Stimulated activated CD8-positive, alpha-beta memory T cell treated with anti-CD3 and anti-CD28 coated beads, Interleukin-15, amount 100 ng/mL, for 1 hour (primary cell): ENCODE data around the gene KNDC1.
"Not testable (repeated sequence)": the region's sequence is repeated elsewhere in the genome, so short reads cannot be mapped to it uniquely, and the experiment has no call there.

Source experiments
- DNase-seq: peaks from one replicate; pipeline ENCODE4 v3.0.0-alpha.2; 2020; ENCODE audit warnings: low read depth

The KNDC1 gene

GRCh38 chr10:133162178-133162909 lies 2.3 kb downstream of the KNDC1 start:
- no peak for DNase-seq

DNA sequence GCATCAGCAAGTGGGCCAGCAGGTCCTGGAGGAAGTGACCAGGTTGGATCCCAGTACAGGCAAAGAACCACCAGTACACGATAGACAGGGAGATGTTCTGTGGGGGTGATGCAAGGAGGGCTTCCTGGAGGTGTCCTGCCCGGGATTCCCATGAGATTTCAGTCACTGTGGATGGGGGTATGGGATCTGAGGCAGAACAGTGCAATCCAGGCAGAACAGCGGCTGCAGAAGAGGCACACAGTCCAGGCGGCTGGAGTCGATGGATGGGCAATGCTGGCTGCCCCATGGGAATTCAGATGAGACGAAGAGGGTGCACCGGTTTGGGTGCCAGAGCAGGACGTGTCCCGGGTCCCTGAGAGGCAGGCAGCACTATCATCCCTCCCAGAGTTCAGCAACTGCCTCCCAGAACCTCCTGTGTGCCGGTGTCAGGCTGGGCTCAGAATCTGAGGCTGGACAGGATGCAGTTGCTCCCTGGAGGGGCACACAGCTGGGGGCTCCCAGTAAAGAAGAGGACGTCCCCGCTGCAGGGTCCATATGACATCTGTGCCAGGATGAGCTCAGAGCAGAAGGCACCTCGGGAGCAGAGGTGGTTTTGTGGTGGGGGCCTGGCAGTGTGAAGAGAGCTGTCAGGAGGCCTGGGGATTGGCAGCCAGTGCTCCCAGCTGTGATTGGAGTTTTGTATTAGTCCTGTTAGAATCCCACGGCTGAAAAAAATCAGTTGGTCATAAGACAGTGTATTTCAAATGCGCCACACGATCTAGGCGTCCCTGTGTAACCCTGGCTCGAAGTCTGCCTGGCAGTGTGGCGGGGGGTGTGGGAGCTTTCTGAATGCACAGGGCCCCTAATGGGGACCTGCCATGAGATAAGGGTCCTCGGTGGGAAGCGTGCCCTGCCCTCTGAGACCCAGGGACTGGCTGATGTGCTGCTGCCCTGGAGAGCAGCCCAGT lies 3.2 kb downstream of the KNDC1 start:
- no peak for DNase-seq

DNA sequence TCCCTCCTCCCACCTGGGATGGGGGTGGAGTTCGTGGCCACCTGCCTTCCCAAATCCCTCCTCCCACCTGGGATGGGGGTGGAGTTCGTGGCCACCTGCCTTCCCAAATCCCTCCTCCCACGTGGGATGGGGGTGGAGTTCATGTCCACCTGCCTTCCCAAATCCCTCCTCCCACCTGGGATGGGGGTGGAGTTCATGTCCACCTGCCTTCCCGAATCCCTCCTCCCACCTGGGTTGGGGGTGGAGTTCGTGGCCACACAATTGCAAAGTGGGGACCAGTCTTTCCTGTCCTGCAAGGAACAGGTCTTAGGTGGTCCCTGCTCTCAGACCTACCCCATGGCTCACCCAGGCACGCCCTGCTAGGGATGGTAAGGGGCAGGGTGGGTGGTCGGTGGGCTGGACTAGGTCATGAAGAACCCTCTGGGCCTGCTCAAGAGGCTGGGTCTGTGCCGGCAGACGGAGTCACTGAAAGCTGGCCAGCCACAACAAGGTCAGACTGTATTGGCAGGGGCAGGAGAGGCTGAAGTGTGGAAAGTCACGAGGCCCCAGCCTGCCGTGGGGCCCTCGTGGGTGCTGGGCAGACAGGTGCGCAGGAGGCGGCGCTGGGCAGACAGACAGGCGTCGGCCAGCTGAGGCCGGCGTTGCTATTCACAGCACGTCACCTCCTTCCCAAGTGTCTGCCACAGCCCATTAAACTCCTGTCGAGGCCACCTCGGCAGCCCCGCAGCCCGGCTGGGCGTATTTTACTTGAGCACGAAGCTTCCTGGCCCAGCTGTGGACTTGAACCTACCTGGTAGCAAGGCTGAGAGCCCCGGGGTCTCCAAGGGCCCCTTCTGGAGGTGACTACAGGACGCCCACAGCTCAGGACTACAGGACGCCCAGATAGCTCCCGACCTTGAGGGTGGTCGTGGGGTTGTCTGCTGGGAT lies 4.1 kb downstream of the KNDC1 start:
- no peak for DNase-seq

DNA sequence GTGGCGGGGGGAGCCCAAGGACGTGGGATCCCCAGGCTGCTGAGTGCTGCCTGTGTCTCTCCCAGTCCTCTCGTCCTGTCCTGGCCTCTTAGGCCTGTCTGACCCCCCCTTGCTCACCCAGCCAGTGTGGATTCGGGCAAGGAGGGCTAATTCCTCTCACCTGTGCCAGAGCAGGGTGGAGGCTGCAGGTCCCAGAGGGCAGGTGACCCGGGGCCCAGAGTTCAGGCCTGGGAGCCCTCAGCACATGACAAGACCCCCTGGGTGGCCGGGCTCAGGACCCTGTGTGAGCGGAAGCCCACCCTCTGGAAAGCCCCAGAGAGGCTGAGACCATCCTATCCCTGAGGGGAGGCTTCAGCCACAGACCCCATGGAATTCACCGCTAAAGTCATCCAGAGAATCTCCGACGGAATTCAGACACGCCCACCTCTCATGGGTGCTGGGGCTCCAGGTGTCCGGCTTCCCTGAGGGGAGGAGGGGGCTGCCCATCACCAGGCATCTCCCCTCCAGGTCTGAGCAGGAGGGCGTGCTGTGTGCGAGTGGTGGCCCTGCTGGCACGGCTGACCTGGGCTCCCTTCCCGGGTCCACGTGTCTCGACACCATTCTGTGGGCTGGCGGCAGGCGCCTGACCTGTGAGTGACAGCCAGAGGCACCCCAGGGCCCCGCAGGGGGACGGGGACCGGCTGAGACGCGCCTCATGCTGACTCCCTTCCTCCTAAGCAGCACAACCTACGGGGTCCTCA lies 5.0 kb downstream of the KNDC1 start:
- no peak for DNase-seq

DNA sequence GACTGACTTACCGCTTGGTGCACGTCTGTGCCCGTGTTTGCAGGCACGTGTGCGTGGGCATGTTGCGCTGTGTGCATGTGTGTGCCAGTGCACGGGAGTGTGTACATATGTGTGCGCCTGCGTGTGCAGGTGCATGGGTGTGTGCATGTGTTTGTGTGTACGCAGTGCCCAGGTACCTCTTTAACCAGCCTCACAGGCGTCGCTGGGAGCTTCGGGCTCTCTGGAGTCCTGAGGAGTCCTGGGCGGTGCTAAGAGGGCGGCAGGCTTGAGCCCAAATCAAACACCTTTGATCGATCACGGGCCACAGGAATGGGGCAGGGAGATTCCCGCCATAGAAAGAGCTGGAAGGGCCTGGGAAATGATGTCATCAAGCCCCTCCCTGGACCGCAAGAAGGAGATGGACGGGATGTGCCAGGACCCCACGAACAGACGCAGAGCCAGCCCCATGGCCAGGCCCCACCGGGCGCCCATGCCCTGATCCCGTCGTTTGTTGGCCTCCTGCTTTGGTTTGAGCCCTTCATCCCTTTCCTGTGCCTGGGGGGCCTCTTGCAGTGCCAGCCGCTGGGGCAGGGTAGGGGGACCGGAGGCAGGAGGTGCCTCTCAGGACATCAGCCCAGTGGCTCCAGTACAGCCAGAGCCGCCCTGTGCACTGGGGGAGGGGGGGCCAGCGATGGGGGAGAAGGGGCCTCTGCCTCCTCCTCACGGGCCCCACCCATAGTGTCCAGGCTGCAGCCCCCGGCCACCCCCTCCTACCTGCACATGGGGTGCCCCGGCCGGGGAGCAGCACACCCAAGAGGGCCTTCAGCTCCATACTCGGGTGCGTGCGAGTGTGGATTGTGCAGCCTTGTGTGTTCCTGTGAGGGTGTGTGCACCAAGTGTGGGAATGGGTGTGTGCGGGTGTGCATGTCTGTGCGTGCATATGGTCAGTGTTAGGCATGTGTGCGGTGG lies 5.8 kb downstream of the KNDC1 start:
- no peak for DNase-seq

DNA sequence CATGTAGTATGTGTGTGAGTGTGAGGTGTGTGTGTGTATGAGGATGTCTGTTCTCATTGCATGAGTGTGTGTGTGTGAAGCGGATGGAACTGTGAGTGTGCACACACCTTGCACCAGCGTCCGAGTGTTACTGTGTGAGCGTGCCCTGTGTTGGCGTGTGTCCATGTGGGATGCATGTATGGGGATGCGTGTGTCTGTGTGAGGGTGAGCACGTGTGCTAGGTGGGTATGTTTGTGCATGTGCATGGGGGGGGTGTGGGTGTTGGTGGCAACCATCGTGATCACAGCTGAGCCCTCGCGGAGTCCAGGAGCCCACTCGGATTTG lies 6.4 kb downstream of the KNDC1 start:
- no peak for DNase-seq

DNA sequence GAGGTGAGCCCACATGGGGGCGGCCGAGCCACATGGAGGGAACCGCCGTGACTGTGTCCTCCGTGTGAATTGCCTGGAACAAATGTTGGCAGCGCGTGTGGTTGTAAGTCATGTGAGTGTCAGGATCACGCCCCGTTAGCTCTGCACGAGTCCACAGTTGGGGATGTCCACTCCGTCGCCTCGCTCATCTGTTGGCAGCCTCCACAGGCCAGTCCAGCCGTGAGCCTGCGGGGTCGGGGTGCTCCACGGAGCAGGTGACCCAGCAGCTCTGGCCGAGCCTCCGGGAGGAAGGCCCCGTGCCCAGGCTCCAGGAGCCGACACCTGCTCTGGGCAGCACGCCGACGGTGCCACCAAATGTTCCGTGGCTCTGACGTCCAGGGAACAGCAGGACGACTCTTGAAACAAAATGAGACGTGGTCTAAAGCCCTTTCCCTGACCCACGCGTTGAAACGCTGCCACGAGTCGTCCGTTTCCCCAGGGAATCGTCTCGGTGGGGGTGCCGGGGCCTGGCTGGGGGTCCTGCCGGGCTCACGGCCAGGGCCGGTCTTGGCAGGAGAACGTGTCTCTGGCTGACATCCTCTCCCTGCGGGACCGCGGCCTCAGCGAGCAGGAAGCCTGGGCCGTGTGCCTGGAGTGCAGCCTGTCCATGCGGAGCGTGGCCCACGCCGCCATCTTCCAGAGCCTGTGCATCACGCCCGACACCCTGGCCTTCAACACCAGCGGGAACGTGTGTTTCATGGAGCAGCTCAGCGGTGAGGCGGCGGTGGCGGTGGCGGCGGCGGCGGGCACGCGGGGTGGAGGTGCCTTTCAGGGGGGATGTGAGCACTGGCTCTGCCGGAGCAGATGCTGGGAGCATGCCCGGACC lies 7.0 kb downstream of the KNDC1 start:
- no peak for DNase-seq

DNA sequence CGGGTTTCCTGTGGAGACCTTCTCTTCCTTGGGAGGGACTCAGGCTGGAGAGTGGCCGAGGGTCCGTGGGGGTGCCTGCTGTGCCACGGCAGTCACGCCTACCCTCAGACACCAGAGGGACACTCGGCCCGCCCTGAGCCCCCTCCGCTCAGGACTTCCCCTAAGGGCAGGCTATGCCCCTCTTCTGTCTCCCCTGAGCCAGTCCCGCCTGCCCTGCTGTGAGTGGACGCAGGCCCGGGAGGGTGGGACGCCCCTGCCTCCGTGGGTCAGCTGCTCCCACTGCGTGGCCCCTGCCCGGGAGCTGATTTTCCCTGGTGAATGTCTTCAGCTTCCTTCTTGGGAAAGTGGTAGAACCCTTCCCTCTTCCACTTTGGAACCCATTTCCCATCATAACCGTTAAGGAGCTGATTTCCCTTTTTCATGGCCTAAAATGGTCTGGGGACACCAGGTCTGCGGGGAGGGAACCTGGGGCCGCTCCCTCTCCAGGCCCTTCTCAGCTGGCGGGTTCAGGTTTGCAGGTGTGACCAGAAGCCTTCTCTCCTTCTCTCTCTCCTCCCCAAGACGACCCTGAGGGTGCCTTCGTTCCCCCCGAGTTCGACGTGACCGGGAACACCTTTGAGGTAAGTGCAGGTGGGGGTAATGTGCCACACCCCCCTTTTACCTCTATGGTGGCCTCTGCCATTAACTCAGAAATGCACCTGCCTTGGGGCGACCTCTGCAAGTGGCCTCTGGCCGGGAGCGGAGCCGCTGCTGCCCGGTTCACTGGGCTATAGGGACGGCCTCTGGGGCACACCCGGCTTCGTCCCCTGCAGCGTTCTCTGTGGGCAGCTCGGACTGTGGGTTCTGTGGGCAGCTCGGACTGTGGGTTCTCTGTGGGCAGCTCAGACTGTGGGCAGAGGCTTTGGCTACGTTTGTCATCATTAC lies 7.9 kb downstream of the KNDC1 start:
- DNase-seq, result no peak

DNA sequence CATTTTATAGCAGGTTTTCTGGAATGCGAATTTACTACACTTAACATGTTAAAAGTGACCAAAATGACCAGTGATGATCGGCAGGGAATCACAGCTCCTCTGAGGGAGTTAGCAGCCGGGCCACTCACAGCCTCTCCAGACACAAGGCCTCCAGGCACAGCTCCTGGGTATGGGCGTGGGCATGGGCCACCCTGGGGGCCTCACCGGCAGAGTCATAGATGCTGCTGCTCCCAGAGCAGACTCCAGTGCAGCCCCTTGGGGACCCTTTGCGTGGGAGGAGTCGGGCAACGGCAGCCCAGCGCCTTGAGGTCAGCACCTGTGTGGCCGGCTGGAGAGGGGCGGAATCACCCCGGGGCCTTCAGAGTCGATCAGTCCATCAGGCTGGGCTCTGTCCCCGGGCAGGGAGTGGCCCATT lies 8.6 kb downstream of the KNDC1 start:
- DNase-seq, result no peak

DNA sequence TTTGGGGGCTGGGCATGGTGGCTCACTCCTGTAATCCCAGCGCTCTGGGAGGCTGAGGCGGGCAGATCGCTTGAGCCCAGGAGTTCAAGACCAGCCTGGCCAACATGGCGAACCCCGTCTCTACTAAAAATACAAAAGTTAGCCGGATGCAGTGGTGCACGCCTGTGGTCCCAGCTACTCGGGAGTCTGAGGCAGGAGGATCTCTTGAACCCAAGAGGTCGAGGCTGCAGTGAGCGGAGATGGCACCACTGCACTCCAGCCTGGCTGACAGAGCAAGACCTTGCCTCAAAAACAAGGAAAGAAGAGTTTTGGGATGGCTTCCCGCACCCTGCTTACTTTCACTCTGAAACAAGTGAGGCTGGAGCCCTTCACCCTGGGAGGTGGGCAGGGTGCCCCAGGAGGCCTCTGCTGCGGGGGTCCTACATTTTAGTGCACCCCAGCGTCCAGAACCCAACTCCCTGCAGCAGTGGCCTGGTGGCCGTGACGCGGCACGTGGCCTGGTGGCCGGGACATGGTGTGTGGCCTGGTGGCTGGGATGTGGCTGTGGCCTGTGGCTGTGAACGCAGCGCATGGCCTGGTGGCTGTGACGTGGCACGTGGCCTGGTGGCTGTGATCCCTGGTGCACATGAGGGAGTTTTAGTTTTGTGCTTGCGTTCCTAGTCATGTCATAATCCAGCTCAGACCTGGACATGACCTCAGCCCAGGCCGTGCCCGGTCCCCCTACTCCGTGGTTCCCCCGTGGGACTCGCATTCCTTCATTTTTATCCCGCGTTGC lies 9.3 kb downstream of the KNDC1 start:
- no peak for DNase-seq

GRCh38 chr10:133170092-133170491 lies 10.1 kb downstream of the KNDC1 start:
- no peak for DNase-seq

GRCh38 chr10:133173860-133174640 lies 14.0 kb downstream of the KNDC1 start:
- no peak for DNase-seq

DNA sequence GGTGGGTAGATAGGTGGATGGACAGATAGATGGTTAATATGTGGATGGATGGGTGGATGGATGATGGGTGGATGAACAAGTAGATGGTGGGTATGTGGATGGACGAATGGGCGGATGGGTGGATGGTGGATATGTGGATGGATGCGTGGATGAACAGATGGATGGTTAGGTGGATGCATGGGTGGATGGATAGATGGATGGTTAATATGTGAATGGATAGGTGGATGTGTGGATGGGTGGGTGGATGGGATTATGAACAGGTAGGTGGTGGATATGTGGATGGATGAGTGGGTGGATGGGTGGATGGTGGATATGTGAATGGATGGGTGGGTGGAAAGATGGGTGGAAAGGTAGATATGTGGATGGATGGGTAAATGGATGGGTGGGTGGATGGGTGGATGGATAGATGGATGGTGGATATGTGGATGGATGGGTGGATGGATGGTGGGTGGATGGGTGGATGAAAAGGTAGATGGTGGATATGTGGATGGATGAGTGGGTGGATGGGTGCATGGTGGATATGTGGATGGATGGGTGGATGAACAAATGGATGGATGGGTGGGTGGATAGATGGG lies 14.8 kb downstream of the KNDC1 start:
- no peak for DNase-seq

DNA sequence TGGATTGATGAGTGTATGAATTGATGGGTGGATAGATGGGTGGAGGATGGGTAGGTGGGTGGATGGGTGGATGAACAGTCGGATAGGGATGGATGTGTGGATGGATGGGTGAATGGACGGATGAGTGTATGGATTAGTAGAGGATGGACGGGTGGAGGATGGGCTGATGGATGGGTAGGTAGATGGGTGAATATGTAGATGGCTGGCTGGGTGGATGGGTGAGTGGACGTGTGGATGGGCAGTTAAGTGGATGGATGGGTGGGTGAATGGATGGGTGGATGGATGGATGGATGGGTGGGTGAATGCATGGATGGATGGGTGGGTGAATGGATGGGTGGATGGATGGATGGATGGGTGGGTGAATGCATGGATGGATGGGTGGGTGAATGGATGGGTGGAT lies 15.6 kb downstream of the KNDC1 start:
- DNase-seq, result not testable (repeated sequence)

- no peak for DNase-seq
Observed at GRCh38 chr10:133176546-133176945, 16.5 kb downstream of the KNDC1 start.

DNA sequence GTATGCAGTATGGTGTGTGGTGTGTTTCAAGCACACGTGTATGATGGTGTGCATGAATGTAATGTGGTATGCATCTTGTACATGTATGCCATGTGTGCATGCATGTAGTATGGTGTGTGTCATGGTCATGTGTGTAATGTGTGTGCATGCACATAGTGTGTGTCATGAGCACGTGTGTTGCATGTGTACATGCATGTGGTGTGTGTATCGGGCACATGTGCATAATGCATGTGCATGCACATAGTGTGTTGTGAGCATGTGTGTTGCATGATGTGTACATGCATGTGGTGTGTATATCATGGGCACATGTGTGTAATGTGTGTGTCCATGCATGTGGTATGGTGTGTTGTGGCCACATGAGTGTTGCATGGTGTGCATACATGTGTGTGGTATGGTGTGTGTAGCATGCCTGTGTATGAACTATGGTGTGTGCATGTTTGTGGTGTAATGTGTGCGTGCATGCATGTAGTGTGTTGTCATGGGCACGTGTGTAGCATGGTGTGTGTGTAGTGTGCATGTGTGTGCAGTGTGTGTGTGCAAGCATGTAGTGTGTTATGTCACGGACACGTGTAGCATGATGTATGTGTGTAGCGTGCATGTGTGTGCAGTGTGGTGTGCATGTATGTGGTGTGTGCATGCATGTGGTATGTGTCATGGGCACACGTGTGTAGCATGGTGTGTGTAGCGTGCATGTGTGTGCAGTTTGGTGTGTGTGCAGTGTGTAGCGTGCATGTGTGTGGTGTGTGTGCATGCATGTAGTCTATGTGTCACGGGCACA lies 17.6 kb downstream of the KNDC1 start:
- no peak for DNase-seq
